NCI-H1436 (cell line): ENCODE results near the gene ECHS1.

Experiments used
- DNase-seq: peaks from one replicate; lab custom pipeline; 2025; lab: John Stamatoyannopoulos, UW

Gene ECHS1

DNA sequence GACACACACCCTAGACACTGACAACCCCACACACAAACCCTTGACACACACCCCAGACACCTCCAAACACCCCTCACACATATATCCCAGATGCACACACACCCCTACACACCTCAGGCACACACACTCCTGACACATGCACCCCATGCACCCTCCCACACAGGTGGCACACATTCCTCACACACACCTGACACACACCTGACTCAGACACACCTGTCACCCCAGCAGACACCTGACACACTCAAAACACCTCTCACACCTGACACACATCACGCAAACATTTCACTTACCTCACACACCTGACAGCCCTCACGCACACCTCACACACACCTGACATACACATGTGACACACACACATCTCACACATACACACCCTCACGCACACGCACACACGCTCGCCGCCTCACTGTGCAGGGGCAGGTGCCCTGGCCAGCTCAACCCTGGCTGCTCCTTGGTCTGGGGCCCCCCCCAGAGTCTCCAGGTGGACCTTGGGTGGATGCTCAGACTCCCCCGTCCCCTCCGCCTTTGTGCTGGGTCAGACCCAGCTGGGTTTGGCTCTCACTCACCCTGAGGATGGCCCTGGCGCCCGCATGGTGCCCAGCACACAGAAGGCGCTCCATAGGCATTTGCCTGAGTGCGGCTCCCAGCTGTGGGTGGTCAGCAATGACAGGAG, 33.3 kb downstream of the ECHS1 start:
- no peak for DNase-seq

DNA sequence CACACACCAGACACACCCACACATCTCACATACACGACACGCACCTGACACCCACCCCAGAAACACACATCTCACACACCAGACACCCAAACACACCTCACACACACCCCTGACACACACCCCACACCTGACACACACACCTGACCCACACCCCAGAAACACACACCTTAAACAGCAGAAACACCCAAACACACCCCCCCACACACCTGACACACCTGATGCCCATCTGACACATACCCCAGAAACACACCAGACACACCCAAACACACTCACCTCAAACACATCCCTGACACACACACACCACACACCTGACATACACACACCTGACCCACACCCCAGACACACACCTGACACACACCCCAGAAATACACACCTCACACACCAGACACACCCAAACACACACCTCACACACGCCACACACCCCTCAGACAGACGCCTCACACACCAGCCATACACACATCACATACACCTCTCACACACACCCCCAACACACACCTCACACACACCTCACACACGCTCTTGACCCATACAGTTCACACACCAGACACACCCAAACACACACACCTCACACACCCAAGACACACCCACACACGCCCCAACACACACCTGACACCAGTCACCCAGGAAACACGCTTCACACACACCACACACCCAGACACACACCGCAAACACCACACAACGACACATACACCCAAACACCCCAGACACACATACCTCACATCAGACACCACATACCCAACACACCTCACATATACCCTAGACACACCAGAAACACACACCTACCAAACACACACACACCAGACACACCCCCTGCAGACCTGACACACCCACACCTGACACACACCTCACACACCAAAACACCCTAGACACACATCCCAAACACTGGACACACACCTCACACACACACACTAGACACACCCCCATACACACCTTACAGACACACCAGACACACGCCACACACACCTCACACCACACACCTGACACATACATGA, 34.8 kb downstream of the ECHS1 start:
- no peak for DNase-seq

GRCh38 chr10:133337370-133337725, 35.8 kb downstream of the ECHS1 start:
- no peak for DNase-seq

GRCh38 chr10:133336577-133337369, 36.4 kb downstream of the ECHS1 start, which contains the start of gene CALY:
TSS of gene CALY (minus strand) at chr10:133336896. CDS start at chr10:133328989, 7,907 bp downstream.
- peak; percentile 81 for DNase-seq

GRCh38 chr10:133336118-133336576, 37.0 kb downstream of the ECHS1 start:
- no peak for DNase-seq

GRCh38 chr10:133335246-133336117, 37.7 kb downstream of the ECHS1 start:
- DNase-seq, result no peak

- no peak for DNase-seq
Observed at GRCh38 chr10:133334503-133335245, 38.5 kb downstream of the ECHS1 start.

GRCh38 chr10:133332936-133333699, 40.0 kb downstream of the ECHS1 start:
- DNase-seq, result no peak

DNA sequence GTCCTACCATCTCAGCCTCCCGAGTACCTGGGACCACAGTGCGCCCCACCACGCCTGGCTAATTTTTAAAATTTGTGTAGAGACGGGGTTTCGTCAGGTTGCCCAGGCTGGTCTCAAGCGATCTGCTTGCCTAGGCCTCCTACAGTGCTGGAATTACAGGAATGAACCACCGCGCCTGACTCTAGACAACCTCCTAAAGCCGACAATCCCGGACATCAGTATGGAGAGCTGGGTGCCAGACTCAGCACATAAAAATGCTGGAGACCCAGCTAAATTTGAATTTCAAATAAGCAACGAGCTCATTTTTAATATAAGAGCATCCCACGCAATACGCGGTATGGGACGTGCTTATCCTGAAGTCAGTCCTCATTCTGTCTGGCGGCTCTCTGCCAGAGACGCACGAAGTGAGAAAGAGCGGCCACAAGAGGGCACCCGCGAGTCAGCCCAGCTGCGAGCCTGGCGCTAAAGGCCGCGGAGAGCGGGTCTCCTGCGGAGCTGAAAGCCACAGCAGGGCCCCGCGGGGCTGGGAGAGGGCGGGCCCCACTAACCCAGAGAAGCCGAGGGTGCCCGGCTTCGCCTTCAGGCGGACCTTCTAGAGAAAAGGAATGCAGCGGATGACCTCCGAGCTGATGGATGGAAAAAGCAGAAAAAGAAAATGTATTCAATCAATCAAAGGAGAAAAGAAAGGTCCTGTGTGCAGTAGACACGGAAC, 43.5 kb downstream of the ECHS1 start:
- DNase-seq, result peak; percentile 94

- DNase-seq, result no peak
Observed at GRCh38 chr10:133328358-133329343, 44.5 kb downstream of the ECHS1 start.

DNA sequence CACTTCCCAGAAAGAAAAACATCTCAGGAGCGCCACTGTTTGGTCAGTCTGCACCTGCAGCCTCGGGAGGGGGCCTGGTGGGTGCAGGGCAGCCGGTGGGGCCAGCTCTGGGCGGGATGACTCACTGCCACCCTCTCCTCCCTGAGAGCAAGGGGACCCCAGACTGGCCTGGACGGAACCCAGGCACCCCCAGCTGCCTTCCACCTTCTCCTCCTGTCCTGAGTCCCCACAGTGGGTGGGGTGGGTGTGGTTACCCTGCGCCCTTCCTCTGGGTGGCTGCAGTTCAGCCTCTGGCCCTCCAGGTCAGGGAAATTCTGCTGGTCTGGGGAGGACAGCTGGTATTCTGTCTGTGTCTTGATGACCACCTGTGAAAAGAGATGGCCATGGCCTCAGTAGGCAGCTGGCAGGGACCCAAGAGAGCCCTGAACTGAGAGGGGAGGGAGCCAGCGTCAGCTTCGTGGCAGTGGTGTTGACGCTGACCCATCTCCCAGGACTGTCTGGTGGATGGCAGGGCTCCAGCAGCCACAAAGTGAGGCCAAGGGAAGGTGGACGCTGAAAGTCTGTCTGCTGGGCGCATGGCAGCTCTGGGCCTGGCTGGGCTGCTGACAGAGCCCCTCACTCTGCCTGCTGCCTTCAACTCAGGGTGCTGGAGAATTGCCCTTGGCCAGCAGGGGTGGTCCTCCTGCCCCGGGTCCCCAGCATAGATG, 45.4 kb downstream of the ECHS1 start:
- DNase-seq, result no peak

- DNase-seq, result no peak
Observed at GRCh38 chr10:133326745-133327650, 46.2 kb downstream of the ECHS1 start.

- DNase-seq, result no peak
Observed at GRCh38 chr10:133326223-133326551, 47.0 kb downstream of the ECHS1 start.

DNA sequence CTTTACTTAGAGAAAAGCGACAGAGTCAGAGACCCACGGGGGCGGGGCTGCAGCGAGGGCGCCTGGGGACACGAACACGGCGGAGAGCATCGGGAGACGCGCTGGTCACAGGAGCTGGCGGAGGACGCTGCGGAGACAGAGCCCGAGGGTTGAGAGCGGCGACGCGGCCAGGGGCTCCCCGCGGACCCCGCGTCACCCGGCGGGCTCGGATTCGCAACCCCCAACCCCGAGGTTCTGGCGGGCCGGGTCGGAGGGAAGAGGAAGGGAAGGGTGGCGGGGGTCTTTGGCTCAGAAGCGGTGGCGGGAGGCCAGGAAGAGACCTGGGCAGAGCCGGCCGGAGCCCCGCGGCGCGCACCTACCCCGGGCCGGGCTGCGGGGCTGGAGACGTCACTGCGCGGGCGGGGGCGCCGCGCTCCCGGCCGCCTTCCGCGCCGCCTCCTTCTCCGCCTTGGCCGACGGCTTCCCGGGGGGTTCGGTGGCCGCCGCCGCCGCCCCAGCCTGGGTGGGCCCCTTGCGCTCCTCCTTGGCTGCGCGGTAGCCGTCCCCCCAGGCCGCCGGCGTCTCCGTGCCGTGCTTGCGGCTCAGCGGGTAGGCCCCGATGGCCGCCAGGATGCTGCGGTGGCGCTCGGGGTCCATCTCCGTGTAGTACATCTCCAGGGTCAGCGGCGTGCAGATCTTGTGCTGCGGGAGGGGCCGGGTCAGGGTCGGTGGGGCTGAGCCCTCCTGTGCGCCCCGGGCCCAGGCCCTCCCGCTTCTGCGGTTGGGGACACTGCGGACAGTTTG, 47.5 kb downstream of the ECHS1 start:
- DNase-seq, result no peak

- peak; percentile 63 for DNase-seq
Observed at GRCh38 chr10:133324857-133325260, 48.3 kb downstream of the ECHS1 start.
